ENCODE measurements around the gene RELN.

Gene RELN

DNA sequence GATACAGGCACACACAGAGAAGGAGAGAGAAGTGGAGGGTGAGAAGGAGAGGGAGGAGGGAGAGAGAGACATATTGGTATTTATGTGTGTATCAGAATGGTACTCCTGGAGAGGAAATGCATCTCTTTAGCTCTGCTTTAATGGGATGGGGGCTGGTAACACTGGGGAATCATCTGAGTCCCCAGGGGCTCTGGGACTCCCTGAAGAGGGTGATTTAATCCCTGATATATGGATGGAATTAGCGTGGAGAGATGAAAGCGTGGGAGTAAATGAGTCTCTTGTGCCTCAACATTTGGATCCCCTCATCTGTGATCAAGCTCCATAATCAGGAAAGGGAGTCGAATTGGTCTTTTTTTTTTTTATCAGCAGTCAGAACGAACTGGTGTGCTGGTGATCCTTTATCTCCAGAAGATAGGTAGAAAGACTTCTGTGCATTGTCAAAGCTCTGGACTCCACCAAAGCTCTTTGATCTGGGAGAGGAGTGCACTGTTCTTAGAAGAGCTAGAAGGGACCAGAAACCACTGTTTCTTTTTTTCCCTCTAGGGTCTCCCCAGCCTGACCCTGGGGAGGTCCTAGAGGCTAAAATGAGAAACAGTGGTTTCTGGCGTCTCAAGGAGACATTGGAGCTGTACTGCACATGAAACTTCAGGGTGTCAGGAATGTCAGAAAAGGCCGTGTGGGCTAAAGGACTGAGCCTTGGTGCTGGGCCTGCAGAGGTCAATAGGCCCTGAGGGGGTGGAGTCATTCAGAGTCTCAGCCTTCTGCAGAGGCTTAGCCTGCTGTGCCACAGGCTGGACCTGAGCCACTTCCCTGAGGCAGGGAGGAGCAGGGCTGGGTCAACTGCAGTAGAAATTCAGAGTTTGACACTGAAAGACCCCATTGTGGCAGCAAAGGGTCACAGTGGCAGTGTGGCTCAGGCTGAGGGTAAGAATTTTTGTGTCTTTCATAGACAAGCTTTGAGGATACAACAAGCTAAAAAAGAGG is 309.0 kb downstream of the RELN start:
- no peak for DNase-seq (ENCODE audit: low spot score)

DNA sequence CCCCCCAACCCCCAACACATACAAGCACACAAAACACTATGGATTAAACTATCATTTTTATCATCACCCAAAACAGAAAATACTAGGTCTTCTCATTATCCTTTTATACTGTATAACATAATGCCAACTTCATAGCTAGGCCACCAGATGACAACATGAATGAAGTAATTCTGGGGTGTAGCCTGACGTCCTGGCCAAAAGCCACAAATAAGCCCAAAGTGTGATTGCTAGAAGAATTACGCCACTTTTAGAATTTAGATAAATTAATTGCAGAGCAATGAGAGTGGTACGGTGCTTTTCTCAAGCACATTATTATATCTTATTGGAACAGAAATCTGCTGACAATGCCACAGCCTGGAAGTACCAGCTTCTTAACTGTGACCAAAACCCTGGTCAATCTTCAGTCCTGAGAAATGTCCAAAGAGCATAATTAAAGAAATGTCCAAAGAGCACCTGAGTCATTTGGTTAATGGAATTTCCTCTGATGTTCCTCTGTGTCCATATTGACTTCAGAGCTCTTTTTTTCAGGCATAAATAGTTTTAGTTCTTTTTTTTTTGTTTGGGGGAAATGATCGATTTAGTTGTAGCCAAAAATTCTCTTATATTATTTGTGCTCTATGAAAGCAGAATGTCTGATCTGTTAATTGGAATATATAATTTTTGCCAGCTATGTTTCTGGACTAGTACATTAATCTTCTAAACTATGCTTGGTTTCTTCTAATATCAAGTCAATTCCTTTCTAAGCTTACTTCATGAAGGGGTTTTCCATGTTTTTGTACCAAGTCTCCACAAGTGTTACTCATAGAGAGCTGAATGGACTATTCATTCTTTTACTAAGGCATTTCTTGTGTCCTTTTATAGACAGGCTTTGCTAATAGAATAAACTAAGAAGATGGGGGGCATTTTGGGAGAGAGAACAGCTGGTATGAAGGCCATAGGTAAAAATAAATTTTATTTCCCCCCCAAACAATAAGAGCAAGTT is 310.0 kb downstream of the RELN start:
- no peak for DNase-seq (ENCODE audit: low spot score)

DNA sequence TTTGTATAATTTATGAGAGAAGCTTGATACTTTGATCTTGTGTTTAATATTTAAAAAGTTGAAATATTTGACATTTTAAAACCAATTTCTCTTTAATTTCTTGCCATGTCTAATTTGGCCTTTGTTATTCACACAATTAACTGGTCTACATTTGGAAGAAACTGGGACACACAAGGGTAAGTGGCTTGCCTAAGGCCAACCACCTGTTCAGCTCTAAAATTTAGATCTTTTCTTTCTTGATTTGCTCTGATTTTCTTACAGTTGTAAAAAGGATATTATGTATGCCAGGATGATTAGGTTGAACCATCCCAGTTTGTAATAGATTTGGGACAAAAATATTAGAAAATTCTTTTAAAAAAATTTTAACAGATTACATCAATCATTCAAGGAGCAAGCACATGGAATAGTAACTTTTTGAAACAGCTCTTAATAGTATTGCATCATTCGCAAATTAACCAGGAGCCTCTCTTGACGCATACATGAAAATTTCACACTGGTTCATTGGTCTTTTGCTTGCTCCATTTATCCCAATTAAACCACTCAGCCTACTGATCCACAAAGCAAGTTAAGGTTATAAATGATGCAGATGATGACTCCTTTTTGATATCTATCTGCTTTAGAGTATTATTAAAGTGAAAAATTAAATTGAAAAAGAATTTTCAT is 321.0 kb downstream of the RELN start:
- DNase-seq (ENCODE audit: low spot score) = no peak

DNA sequence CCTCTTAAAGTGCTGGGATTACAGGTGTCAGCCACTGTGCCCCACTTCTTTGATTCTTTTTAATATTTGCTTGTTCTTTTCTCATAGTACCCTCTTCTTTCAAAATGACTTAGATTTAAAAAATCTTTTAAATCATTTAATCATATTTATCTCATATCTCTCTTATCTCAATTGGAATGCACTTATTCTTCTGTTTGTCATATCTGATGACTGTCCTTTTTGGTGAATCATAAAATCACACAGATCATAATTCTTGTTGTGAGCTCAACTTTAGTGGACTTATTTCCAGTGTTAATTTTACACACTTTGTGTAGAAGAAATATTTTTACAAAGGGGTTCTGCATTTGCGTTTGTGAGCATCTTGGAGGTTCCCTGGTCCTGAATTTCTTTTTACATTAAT is 323.1 kb downstream of the RELN start:
- DNase-seq (ENCODE audit: low spot score) = no peak

DNA sequence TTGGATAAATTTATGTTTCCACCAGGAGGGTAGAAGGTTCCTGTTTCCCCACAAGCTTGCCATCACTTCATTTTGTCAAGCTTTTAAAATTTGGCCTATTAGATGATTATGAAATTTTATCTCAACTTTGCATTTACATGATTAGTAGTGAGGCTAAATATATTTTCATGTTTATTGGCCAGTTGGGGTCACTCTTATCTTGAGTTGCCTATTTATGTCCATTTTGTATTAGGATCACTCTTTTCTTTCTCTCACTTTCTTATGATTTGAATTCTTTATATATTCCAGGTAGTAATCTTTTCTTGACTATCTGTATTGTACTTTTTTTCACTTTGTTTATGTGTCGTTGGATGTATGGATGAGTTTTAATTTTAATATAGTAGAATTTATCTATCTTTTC is 324.9 kb downstream of the RELN start:
- no peak for DNase-seq (ENCODE audit: low spot score)

DNA sequence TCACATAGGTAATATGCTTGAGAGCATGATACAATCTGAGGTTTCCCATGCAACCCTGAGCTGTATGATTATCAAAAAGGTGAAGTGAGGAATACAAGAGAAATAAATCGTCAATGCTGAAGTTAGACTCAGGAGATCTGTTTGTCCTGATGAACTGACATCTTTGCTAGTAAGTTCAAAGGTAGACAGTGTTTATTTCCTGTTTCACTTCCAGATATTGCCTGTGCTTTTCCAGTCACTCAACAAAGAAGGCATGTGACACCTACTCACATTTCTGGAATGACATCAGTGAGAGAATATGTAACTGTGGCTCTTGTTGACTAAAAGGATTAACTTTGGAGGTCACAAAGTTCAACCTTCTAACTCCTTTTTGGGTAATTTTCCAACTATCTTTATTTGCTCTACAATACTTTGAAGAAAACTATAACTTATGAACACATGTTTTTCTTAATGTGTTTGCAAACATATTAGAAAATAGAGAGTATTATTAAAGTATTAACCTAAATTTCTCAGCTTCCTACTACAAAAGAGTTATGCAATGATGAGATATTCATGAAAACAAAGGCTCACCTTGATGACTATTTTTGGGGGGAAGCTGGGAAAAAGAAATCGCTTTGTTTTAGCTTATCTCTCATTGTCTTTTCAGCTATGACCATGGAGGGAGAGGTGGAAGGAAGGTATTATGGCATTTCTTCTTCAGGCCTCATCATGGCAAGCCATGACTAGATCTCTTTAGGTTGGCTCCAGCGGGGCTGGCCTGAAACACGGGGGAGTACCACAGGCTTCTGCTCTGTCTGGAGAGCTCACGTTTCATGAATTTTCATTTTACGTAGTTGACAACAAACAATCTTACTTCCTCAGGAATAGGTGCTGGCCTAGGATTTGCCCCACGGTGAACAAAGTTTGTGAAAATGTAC is 328.7 kb downstream of the RELN start:
- DNase-seq (ENCODE audit: low spot score) = no peak

DNA sequence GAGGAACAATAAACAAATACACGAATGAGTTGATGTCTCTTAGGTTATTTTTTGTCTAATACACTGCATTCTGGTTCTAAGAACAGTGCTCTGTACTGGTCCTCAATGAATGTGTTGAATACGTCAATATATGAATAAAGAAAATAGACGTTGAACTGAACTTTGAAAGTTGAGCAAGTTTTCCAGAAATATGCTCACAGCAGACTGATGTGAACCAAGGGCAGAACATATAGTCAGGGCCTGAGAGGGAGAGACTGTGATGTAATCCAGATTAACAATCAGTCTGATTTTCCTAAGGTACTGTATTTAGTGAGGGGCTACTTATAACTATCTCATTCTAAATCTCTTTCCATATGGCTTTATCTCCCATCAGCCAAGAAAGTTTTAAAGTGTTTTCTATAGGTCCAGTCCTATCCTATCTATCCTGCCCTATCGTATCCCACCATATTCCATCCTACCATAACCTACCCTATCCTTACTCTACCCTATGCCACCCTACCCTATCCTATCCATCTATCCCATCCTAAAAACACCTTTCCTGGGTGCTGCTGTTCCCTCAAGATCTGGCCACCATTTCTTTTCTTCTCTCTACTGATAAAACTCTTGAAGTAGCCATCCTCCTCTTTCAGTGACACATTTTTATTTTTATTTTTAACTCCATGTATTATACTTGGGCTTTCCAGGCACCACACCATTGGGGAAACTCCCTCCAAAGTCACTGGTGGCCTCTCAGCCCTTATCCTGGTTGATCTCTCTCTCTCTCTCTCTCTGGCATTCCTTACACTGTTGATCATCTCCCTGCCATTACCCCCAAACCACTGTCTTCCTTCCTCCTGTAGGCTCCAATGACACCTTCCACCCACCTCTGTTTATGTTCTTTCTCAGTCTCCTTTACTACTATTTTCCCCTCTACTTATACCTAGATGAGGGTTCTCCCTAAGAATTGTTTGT is 331.1 kb downstream of the RELN start:
- no peak for DNase-seq (ENCODE audit: low spot score)

GRCh38 chr7:103657474-103657894 is 332.0 kb downstream of the RELN start:
- DNase-seq (ENCODE audit: low spot score) = no peak

GRCh38 chr7:103656221-103656620 is 333.2 kb downstream of the RELN start:
- DNase-seq (ENCODE audit: low spot score) = no peak

- DNase-seq (ENCODE audit: low spot score) = no peak
Measured at GRCh38 chr7:103651593-103652377, 337.7 kb downstream of the RELN start.

- DNase-seq (ENCODE audit: low spot score) = no peak
Measured at GRCh38 chr7:103649052-103649451, 340.4 kb downstream of the RELN start.

DNA sequence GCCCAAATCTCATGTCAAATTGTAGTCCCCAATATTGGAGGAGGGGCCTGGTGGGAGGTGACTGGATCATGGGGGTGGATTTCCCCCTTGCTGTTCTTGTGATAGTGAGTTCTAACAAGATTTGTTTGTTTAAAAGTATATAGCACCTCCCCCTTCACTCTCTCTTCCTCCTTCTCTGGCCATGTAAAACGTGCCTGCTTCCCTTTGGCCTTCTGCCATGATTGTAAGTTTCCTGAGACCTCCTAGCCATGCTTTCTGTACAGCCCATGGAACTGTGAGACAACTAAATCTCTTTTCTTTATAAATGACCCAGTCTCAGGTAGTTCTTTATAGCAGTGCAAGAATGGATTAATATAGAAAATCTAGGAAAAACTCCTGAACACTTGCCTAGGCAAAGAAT is 341.3 kb downstream of the RELN start:
- no peak for DNase-seq (ENCODE audit: low spot score)

- no peak for DNase-seq (ENCODE audit: low spot score)
Measured at GRCh38 chr7:103644319-103644718, 345.1 kb downstream of the RELN start.

GRCh38 chr7:103640031-103640779 is 349.3 kb downstream of the RELN start:
- no peak for DNase-seq (ENCODE audit: low spot score)

GRCh38 chr7:103637726-103638125 is 351.7 kb downstream of the RELN start:
- no peak for DNase-seq (ENCODE audit: low spot score)

- DNase-seq (ENCODE audit: low spot score) = no peak
Measured at GRCh38 chr7:103637094-103637493, 352.4 kb downstream of the RELN start.

DNA sequence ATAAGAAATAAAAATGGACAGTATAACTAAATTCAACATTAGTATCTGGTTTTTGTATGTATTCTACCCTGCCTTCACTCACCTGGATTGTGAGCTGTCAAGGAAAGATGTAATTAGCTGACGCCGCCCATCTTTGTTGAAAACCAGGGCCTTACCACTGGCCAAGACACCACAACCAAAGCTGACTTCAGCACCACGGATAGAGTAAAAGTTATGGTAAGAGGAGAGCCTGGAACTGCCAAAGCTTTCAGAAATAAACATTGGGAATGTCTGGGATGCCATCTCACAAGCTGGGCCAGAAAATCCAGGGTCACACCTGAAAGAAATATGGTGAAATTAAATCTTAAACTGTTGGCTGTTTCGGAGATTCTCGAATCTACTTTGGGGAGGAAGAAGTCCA is 353.3 kb downstream of the RELN start:
- no peak for DNase-seq (ENCODE audit: low spot score)

DNA sequence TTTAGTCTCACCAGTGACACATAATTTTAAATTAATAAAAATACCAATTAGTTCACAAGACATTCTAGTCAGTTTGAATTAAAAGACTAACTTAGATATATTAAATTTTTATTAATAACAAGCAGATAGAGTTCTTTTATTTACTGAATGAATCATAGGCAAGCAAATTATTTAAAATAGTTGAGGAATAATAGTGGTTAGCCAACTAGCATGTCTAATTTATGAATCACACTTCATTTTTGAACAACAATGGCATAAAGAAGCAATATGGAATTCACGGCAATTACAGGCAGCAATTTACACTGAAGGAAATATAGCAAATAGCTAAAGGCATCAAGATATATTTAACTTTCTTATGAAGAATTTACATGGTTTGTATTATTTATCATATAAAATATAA is 356.5 kb downstream of the RELN start:
- no peak for DNase-seq (ENCODE audit: low spot score)

Measured in putamen (tissue), 1 donor.